Panc1 (cell line): ENCODE measurements around the gene LIMK2. TPM values are rescaled to one million over a fixed set of nuclear protein-coding genes. Genes with fewer than 3 reads are reported as not detected.

Experiments
- ATAC-seq: fragments of 200-7000 bp; cut with Tn5 transposase; 2 replicates; pipeline ENCODE4 v1.9.1; 2020; ENCODE audit warnings: mild to moderate bottlenecking, moderate library complexity
- BruUV-seq: library from RNA; stranded (reverse); fragments of 400-500 nt; replicated peaks from 2 replicates; lab custom pipeline; 2021; lab: Mats Ljungman, UMichigan
- CTCF ChIA-PET: fragments of 300-600 bp; sonication (Branson Sonifier 250); formaldehyde crosslinking; loops from one replicate; lab custom pipeline; 2022; ENCODE audit warnings: antibody characterized with exemption; lab: Charles Lee
- POLR2A ChIA-PET: fragments of 300-600 bp; sonication (Branson Sonifier 250); formaldehyde crosslinking; loops from one replicate; lab custom pipeline; 2022; ENCODE audit warnings: antibody characterized with exemption; lab: Charles Lee
- DNase-seq: peaks from one replicate; pipeline ENCODE4 v3.0.0-alpha.2; 2010; ENCODE audit warnings: low read depth, low spot score
- H3K27ac ChIP-seq: 2 replicates; pipeline ENCODE4 v1.5.1; 2011; ENCODE audit warnings: mild to moderate bottlenecking, low read length, inconsistent platforms
- H3K27me3 ChIP-seq: fragments of 200-500 bp; sonication (Bioruptor generic); 2 replicates; pipeline ENCODE4 v1.6.0; 2014; ENCODE audit warnings: low read length, inconsistent platforms; ENCODE audit not compliant: control insufficient read depth, insufficient read depth
- H3K36me3 ChIP-seq: fragments of 200-500 bp; sonication (Bioruptor generic); 2 replicates; pipeline ENCODE4 v1.5.1; 2014; ENCODE audit warnings: inconsistent platforms, mild to moderate bottlenecking, low read length, moderate library complexity; ENCODE audit not compliant: control insufficient read depth, insufficient read depth
- H3K4me1 ChIP-seq: 2 replicates; pipeline ENCODE4 v1.5.1; 2011; ENCODE audit warnings: inconsistent platforms, mild to moderate bottlenecking, low read length, moderate library complexity; ENCODE audit not compliant: control insufficient read depth, insufficient read depth
- H3K4me3 ChIP-seq, 2 experiments: 2 replicates each; pipeline ENCODE4 v1.5.1; 2011 to 2012; ENCODE audit warnings: low read depth in 2 of 2, low read length in 2 of 2, mild to moderate bottlenecking in 2 of 2, inconsistent platforms in 1 of 2, moderate library complexity in 1 of 2
- H3K9me3 ChIP-seq: fragments of 200-500 bp; sonication (Bioruptor generic); 2 replicates; pipeline ENCODE4 v1.5.1; 2014; ENCODE audit warnings: low read depth, mild to moderate bottlenecking, inconsistent platforms, low read length, moderate library complexity; ENCODE audit not compliant: control insufficient read depth, insufficient read depth
- CTCF ChIP-seq: fragments of 450-650 bp; IDR thresholded peaks from 2 replicates; pipeline ENCODE4 v1.5.1; 2017; ENCODE audit warnings: mild to moderate bottlenecking
- POLR2AphosphoS5 ChIP-seq: IDR thresholded peaks from 2 replicates; pipeline ENCODE4 v1.6.1; 2012; ENCODE audit warnings: mild to moderate bottlenecking, low read depth, low read length, moderate library complexity
- REST ChIP-seq, 2 experiments: IDR thresholded peaks; 2 replicates each; pipeline ENCODE4 v1.6.1; 2011 to 2012; ENCODE audit warnings: low read depth in 2 of 2, control low read depth in 1 of 2, low read length in 1 of 2, mild to moderate bottlenecking in 1 of 2, moderate library complexity in 1 of 2; ENCODE audit not compliant: insufficient read depth in 1 of 2
- SIN3A ChIP-seq: IDR thresholded peaks from 2 replicates; pipeline ENCODE4 v1.6.1; 2012; ENCODE audit warnings: low read depth, mild to moderate bottlenecking, low read length, moderate library complexity, borderline replicate concordance; ENCODE audit not compliant: insufficient read depth
- TCF7L2 ChIP-seq: IDR thresholded peaks from 2 replicates; pipeline ENCODE4 v1.6.1; 2011; ENCODE audit warnings: mild to moderate bottlenecking, low read depth, low read length, inconsistent platforms
- in situ Hi-C: cut with HindIII; loops from 2 replicates; pipeline ENCODE4 v1.10.0; 2016; ENCODE audit warnings: low sequenced_read_pairs, low pct_unique_long_range_greater_than_20kb
- intact Hi-C: fragments of 100-400 bp; cut with micrococcal nuclease; formaldehyde crosslinking; loops from one replicate; pipeline ENCODE4 v1.10.0; 2022; ENCODE audit not compliant: unreplicated experiment
- total RNA-seq: library from RNA; stranded (reverse); gene quantifications from one replicate; pipeline ENCODE4 v1.2.1, GENCODE V29; 2021; ENCODE audit not compliant: unreplicated experiment

LIMK2 gene
- total RNA-seq, 1 experiment from 2014 or later = 12.6 TPM

GRCh38 chr22:31246687-31247086 is 34.6 kb downstream of the LIMK2 start:
- H3K27me3 ChIP-seq = no peaks in the 10 kb centered on the region
- no TSS peak for BruUV-seq
- no peaks in the 10 kb centered on the region for H3K36me3 ChIP-seq
- ChIA-PET CTCF (no interaction called here), POLR2A (no interaction called here)
- DNase-seq (no peak), ATAC-seq (no peak)
- H3K27ac ChIP-seq = no peak overlapping the region
- in situ Hi-C loops (no loop called here), intact Hi-C loops (no loop called here)
- no peak overlapping the region for H3K4me3 ChIP-seq
- peaks cover 20% of the 10 kb centered on the region for H3K4me1 ChIP-seq
- no peaks in the 10 kb centered on the region for H3K9me3 ChIP-seq
- no peak for TF ChIP-seq POLR2AphosphoS5
- TF ChIP-seq REST (IDR thresholded peaks at IDR 0.05; ENCODE audit: insufficient read depth in 1 of 2, low read depth in 2 of 2, low read length in 1 of 2) = no peak
- TF ChIP-seq CTCF = no peak
- TF ChIP-seq TCF7L2 = no peak
- no peak for TF ChIP-seq SIN3A

- in situ Hi-C loops = no loop called here
- POLR2A ChIA-PET = interaction anchor here (0.7 kb wide), 1 partner anchor 140 kb away, joined by 5 read pairs; the partner anchor contains the start of gene SELENOM
- no peak for ATAC-seq
These were observed 35.6 kb downstream of the LIMK2 start for GRCh38 chr22:31247726-31248125.

More at GRCh38 chr22:31247726-31248125, 35.6 kb downstream of the LIMK2 start:
- Histone ChIP-seq H3K36me3 (no peaks in the 10 kb centered on the region), H3K4me3 (no peak overlapping the region), H3K9me3 (no peaks in the 10 kb centered on the region), H3K27ac (no peak overlapping the region), H3K4me1 (peaks cover 15% of the 10 kb centered on the region), H3K27me3 (no peaks in the 10 kb centered on the region)
- no TSS peak for BruUV-seq
- intact Hi-C loops = no loop called here
- no peak for DNase-seq
- CTCF ChIA-PET = interaction anchor here (0.6 kb wide), 1 partner anchor 10 kb away, joined by 4 read pairs; no protein-coding TSS in a partner anchor
- TF ChIP-seq POLR2AphosphoS5 = no peak
- TF ChIP-seq TCF7L2 = no peak
- no peak for TF ChIP-seq SIN3A
- no peak for TF ChIP-seq REST (IDR thresholded peaks at IDR 0.05; ENCODE audit: insufficient read depth in 1 of 2, low read depth in 2 of 2, low read length in 1 of 2)
- TF ChIP-seq CTCF = no peak
